Stimulated activated CD8-positive, alpha-beta memory T cell treated with anti-CD3 and anti-CD28 coated beads, Interleukin-15, amount 100 ng/mL, for 48 hours (primary cell): ENCODE measurements around the gene GRAMD2A.

Experiments
- DNase-seq, 2 donors: peaks; one replicate each; pipeline ENCODE4 v3.0.0-alpha.2; 2020; ENCODE audit warnings: low read depth in 2 of 2

The GRAMD2A gene

DNA sequence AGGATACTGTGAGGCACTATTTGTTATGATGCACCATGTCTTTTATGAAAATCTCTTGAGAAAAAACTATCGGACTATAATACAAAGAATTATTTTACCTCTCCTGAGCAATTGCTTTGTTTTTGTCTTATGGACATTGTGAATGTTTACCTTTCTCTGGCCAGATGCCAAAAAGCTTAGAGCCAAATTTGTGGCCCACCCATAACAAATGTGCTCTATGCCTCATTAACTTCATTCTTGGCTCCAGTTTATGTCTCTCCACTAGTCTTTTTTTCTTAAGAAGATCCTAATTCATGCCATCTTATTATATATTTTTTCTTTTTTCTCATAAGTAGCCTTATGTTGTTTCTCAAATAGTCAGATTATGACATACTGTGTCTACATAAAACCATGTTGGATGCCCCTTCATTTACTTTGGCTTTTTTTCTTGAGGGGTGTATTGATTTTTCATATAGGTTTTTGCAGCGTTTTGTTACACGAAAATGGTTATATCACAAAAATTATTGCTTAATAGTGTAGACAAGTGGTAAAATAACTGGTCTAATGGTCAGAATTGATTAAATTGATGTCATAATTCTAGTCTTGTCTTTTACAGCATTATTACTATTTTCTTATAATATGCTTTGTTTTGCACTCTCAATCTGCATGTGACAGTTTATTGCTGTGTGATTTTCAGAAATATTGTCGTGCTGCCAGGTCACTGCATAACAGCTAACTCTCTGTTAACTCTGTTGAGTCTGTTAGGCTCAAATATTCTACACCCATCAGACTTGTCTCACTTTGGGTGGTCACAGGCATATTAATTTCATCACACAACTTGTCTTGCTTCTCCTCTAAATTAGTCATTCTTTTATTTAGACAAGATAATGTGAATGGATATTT is 61.2 kb downstream of the GRAMD2A start:
- no peak for DNase-seq

DNA sequence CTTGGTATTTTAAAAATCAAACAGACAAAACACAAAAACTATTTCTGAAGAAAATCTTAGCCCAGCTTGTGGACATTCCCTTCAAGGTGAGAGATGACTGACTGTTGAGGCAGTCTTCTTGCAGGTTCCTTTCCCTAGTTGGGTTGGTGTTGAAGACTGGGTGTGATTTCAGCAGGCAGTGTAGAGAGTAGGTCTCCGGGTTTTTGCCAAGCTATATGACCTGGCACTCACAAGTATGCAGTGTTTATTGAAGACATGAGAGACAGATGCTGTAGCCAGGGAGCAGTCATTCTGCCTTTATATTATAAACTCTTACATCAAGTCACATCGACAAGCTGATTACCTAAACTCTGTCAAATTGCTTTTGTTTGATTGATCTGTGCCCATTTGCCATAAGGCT is 61.9 kb downstream of the GRAMD2A start:
- no peak for DNase-seq

DNA sequence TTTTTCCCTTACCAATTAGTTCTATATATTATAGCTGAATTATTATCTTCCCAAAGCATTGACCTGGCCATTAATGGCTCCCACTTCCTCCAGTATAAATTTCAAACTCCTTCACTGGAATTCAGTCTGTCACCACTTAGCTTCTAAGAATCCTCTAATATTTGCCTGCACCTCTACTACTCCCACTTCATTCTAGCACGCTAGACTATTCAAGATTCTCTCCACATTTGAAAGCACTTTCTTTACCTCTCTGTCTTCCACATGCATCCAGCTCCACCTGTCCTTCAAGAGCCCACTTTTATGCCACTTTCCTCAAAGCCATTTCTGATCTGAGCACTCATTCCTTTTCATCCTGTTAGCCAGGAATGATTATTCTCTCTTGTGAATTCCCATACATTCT is 64.4 kb downstream of the GRAMD2A start:
- no peak for DNase-seq

DNA sequence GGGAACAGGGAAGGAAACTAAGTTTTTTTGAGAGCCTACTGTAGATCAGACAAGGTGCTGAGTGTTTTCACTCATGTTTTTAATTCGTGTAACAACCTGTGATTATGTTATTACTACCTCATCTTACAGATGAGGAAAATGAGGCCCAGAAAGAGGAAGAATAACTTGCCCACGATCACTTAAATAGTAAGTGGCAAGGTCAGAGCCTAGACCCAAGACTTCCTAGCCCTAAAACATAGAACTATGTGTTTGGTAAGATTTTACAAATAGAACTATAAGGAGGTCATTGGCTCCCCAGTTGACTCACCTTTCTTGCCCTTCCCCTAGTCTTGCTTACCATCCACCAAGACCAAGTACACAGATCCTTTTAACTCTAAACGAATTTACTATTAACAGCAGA is 65.7 kb downstream of the GRAMD2A start:
- DNase-seq: no peak

DNA sequence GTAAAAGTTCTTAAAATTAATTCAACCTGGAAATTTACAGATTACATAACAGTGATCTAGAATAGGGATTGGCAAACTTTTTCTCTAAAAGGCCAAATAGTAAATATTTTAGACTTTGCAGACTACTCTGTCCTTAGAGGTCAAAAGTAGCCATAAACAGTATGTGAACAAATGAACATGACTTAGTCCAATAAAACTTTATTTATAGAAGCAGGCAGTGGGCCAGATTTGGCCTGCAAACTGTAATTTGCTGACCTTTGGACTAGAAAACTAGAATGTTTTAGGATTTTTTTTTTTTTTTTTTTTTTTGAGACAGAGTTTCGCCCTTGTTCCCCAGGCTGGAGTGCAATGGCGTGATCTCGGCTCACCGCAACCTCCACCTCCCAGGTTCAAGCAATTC is 67.3 kb downstream of the GRAMD2A start:
- no peak for DNase-seq

DNA sequence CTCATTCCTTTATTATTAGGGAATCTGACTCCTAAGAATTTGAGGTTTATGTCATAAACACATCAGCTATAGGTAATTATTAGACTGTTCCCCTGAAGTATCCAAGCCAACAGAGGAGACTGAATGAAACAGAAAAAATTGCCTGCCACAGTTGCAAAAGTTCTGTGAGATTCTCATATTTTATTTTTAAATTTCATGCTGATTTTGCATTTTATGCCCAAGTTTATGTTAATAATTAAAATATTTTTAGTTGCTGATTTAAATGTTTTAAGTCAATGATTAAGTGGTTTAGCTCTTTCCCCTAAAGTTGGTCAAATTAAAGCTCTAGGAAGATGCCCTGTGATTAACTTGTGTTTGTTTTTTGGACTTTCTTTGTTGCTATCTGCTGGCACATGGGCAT is 69.2 kb downstream of the GRAMD2A start:
- no peak for DNase-seq

DNA sequence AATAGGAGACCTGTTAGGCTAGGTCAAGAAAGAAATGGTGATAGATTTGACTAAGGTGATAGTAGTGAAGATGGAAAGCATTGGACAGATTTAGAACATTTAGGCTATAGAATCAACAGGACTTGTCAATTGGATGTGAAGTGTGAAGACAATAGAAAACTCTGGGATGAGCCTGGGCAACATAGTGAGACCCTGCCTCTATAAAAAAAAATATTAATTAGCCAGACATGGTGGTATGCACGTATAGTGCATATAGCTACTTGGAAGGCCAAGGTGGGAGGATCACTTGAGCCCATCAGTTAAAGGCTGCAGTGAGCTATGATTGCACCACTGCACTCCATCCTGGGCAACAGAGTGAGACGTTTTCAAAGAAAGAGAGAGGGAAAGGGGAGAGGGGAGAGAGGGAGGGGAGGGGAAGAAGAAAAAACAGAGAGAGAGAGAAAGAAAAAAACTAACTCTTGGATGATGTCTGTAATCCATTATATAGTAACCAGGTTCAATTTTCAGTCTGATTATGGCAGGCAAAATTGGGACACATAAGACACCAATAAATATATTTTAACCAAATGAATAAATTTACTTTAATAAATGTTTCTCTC is 69.8 kb downstream of the GRAMD2A start:
- DNase-seq: no peak

DNA sequence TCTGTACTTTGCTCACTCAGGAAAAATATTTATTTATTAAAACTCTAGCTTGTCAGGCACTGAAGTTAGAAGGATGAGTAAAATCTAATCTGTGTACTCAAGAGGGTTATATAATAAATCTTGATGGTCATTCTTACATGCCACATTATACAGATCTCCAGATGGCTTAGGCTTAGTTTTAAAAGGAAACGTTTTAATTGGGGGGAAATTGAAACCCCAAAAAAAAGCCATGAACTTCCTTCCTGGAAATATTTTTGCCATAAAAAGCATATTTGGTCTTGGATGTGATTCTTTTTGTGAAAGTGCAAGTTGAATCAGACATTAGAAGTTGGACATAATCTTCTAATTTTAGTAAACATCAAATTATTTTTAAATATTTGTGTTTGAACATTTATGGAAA is 73.4 kb downstream of the GRAMD2A start:
- no peak for DNase-seq

DNA sequence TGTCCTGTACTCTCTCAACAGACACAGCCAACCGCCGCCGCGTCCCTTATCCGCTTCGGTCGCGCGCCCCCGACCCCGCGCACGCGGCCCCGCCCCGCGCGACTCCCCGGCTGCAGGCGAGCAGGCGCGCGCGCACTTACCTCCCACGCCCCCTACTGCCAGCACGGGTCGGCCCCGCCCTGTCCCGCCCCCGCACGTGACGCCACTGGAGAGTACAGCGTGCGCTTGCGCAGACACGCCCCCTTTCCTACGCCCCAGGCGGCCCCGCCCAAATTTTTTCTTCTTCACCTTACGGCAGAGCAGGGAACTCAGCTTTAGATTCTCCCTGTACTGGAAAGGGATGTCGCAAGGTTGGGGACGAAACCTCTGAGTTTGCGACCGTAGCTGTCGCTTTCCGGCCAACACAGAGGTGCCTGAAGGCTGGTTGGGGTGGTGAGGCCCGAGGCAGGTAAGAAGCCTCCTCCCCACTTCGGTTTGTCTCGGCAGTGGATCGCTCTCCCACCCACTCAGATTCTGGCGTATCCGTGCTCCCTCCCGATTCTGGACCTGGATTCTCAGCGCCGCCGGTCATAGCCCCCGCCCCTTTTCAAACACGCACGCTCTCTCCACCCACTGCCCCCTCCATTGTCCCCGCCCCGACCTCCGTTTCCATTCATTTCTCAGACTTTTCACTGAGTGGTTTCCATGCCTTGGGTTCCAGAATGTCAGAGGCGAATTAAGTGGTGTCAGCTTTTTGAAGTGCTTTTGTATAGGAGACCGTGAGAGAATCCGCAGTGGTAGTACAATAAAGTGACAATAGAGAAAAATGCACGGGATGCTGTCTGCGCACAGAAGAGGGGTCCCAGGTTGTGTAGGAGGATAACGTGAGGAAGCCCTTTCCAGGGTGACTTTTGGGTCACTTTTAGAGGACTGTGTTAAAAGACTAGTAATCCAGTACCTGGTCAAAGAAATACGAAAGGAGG is 79.3 kb downstream of the GRAMD2A start, which contains the start of the genes MYO9A and SENP8:
MYO9A (minus strand) TSS at position 134 of the 962 bp plus-strand sequence. CDS start 71,587 bp downstream, outside the sequence.
SENP8 (plus strand) TSS at position 387 of the 962 bp plus-strand sequence. CDS start 21,221 bp downstream, outside the sequence.
- peak; percentile 97 for DNase-seq

DNA sequence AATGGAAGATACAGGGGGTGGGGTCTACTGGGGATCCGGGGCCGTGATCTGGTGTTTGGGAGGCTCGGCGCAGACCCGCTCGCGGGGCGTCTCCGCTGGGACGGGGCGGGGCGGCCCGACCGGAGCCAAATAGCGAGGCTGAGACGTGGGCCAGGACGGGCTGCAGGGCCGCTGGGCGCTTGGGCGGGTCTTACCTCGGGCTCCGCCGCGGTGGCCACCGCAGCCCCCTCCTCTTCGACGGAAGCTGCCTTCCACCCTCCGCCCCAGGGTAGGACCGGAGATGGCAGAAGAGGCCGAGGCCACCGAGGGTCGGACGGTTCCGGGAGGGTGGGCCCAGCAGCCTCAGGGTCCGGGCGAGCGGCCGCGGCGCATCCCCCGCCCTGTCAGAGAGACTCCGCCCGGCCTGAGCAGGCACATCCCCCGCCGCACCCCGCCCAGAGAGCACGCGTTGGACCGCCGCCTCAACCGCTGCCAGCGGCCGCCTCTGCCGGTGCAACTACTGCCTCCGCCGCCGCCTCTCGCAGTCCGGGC is 80.0 kb downstream of the GRAMD2A start:
- DNase-seq: peak; percentile 65 to 71

DNA sequence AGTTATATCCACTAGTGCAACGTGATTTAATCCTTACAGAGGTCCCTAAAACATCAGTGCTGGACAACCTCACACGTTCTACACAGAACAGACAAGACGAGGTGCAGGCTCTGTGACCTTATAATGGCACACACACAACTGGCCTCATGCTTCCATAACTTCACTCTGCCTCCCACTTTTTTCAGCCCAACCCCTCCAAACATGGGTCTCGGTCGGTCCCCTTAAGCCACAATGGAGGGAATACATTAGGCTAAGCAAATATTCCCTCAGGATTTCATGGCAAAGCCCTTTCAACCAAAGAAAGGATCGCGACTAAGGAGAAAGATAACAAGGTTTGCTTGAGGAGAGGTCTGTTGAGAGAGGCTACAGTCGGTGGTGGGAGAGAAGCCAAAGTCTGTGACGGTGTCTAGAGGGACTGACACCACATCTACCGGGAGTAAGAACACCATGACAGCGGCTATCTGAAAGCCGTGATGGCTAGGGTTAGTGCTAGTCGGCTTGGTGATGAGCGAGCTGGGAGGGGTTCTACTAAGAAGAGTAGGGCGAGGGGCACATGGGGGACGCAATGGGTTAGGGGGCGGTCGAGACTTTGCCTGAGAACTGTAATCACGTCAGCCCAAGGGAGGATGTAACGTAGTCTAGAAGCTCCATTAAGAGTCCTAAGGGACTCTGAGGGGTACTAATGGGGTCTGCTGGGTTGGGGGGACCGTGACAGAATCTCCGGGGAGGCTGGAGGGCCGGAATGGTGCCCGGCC is 80.7 kb downstream of the GRAMD2A start:
- peak in 1 of 2 donors; percentile 2 for DNase-seq

DNA sequence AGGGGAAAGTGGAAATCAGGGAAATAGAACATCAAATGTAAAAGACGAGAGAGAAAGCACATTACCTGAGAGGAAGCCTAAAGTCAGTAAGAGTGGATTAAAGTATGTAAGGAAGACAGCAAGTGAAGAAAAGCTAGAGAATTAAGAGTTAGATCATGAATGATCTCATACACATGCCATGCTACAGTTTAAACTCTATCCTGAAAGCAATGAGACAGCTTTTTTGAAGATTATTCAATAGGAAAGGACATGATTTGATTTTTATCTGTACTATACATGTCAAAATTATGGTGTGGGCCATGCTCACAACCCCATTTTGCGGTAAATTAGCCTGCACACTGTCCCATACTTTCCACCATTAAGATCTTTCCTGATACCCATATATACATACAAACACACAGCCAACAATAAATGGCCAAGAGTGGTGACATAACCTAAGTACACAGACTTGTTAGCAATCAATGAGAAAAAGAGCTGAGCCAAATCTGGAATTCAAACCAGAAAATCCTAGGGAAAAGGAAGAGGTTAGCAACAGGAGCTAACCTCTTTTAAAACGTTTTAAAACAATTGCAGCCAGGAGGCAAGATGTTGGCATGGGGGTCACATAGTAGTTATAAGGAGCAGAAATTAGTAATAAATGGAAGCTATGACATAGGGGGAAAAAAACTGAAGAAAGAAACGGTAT is 84.1 kb downstream of the GRAMD2A start:
- no peak for DNase-seq

DNA sequence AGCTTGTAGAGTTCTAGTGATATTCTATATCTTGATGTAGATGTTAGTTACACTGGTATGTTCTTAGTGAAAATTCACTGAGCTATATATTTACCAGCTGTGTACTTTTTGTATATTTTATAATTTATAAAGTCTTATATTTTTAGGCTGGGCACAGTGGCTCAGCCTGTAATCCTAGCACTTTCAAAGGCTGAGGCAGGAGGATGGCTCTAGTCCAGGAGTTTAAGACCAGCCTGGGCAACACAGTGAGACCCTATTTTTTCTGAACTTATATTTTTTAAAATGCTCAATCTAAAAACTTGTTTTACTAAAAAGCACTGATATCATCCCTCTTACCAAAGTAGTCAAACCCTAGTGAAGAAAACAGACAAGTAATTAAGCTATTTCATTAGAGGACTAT is 84.8 kb downstream of the GRAMD2A start:
- DNase-seq: no peak

DNA sequence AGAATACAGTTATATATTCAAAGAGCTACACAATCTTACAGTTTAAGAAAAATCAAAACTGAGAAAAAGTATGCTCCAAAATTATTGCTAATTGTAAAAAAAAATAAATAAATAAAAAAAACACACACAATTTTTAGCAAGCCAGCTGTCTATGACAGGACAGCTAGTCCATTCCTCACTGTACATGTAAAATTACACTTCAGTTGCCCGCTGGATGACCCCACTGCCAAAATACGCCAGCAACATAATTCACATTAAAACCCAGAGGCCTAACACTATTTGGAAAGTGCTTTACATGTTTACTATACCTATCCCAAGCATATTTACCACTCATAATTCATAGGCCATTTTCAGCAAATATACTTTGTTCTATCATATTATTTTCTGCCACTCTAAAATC is 85.5 kb downstream of the GRAMD2A start:
- no peak for DNase-seq

DNA sequence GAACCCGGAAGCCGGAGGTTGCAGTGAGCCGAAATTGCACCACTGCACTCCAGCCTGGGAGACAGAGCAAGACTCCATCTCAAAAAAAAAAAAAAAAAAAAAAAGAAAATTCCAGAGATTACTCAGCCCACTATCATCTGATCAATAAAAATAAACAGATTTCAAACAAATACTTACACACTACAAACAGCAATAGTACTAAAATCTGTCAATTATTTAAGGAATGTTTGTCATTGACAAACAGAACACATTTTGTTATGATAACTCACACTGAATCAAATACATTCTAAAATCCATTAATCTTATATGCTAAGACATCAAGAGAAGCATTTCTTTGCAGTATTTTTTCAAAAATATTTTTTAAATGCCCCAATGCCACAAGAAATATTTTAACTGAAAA is 87.2 kb downstream of the GRAMD2A start:
- DNase-seq: no peak
